Measurements from ENCODE around the gene WDHD1.

- TF ChIP-seq CTCF (IDR thresholded peaks at IDR 0.05) = no peak
- no peak for TF ChIP-seq POLR2A (IDR thresholded peaks at IDR 0.05)
Measured at GRCh38 chr14:55053018-55053417, 26.1 kb upstream of the WDHD1 start.

All from upper lobe of left lung (tissue), 4 donors.